IMR-90 (cell line): ENCODE data around the gene KAZN. TPM values are rescaled to one million over a fixed set of nuclear protein-coding genes. Genes with fewer than 3 reads are reported as not detected.

Experiments used
- ATAC-seq: fragments of 200-7000 bp; cut with Tn5 transposase; 2 replicates; pipeline ENCODE4 v1.9.1; 2020; ENCODE audit warnings: low read depth, mild to moderate bottlenecking, moderate library complexity
- BruUV-seq: library from RNA; stranded (reverse); fragments of 400-500 nt; replicated peaks from 2 replicates; lab custom pipeline; 2021; lab: Mats Ljungman, UMichigan
- CTCF ChIA-PET: fragments of 300-600 bp; formaldehyde crosslinking; extraction: SDS; loops from one replicate; lab custom pipeline; 2021; ENCODE audit warnings: antibody characterized with exemption; lab: Yijun Ruan, JAX
- POLR2A ChIA-PET: fragments of 300-600 bp; sonication (Branson Sonifier 250); formaldehyde crosslinking; loops from one replicate; lab custom pipeline; 2022; ENCODE audit warnings: antibody characterized with exemption; ENCODE audit not compliant: unreplicated experiment; lab: Charles Lee
- DNase-seq: peaks from one replicate; pipeline ENCODE4 v3.0.0; 2013
- H2AFZ ChIP-seq: replicated peaks from 2 replicates; pipeline ENCODE3; 2013; ENCODE audit warnings: low read length, mild to moderate bottlenecking; ENCODE audit not compliant: poor library complexity
- H2AK5ac ChIP-seq: 2 replicates; pipeline ENCODE4 v1.6.1; 2013; ENCODE audit warnings: low read depth, low read length, inconsistent platforms
- H2AK9ac ChIP-seq: replicated peaks from 2 replicates; pipeline ENCODE3; 2013; ENCODE audit warnings: mild to moderate bottlenecking, low read depth, low read length, moderate library complexity; ENCODE audit not compliant: poor library complexity
- H2BK120ac ChIP-seq: 2 replicates; pipeline ENCODE4 v1.6.1; 2013; ENCODE audit warnings: low read depth, low read length, inconsistent platforms
- H2BK15ac ChIP-seq: 3 replicates; pipeline ENCODE4 v1.6.1; 2013; ENCODE audit warnings: low read depth, low read length, inconsistent platforms
- H2BK20ac ChIP-seq: 2 replicates; pipeline ENCODE4 v1.6.1; 2013; ENCODE audit warnings: low read depth, mild to moderate bottlenecking, inconsistent platforms, low read length, moderate library complexity
- H2BK5ac ChIP-seq: 2 replicates; pipeline ENCODE4 v1.6.1; 2013; ENCODE audit warnings: mild to moderate bottlenecking, low read depth, low read length, inconsistent platforms; ENCODE audit not compliant: poor library complexity, severe bottlenecking
- H3K14ac ChIP-seq: replicated peaks from 2 replicates; pipeline ENCODE4 v1.6.1; 2013; ENCODE audit warnings: low read depth, low read length, inconsistent platforms
- H3K18ac ChIP-seq: 2 replicates; pipeline ENCODE4 v1.6.1; 2013; ENCODE audit warnings: low read depth, low read length, control low read depth
- H3K23ac ChIP-seq: 2 replicates; pipeline ENCODE4 v1.6.1; 2013; ENCODE audit warnings: low read depth, low read length, inconsistent platforms
- H3K27ac ChIP-seq: 2 replicates; pipeline ENCODE4 v1.5.1; 2013; ENCODE audit warnings: mild to moderate bottlenecking, control low read depth, low read length; ENCODE audit not compliant: insufficient read depth
- H3K27me3 ChIP-seq: 2 replicates; pipeline ENCODE4 v1.6.1; 2013; ENCODE audit warnings: low read length; ENCODE audit not compliant: control insufficient read depth, insufficient read depth
- H3K36me3 ChIP-seq: 2 replicates; pipeline ENCODE4 v1.6.1; 2013; ENCODE audit warnings: low read length, mixed read lengths; ENCODE audit not compliant: control insufficient read depth, insufficient read depth
- H3K4ac ChIP-seq: 2 replicates; pipeline ENCODE4 v1.6.1; 2013; ENCODE audit warnings: low read depth, low read length, inconsistent platforms
- H3K4me1 ChIP-seq: 2 replicates; pipeline ENCODE4 v1.6.1; 2013; ENCODE audit warnings: low read length, mixed read lengths; ENCODE audit not compliant: control insufficient read depth, insufficient read depth
- H3K4me2 ChIP-seq: 2 replicates; pipeline ENCODE4 v1.6.1; 2013; ENCODE audit warnings: low read depth, mild to moderate bottlenecking, control low read depth, low read length, moderate library complexity
- H3K4me3 ChIP-seq: 2 replicates; pipeline ENCODE4 v1.5.1; 2013; ENCODE audit warnings: low read depth, mild to moderate bottlenecking, control low read depth, low read length, moderate library complexity; ENCODE audit not compliant: insufficient read depth
- H3K56ac ChIP-seq: 2 replicates; pipeline ENCODE4 v1.6.1; 2013; ENCODE audit warnings: low read length, inconsistent platforms; ENCODE audit not compliant: insufficient read depth; ENCODE audit errors: extremely low read depth
- H3K79me1 ChIP-seq, 2 experiments: 2 replicates each; pipeline ENCODE4 v1.6.1; 2013; ENCODE audit warnings: low read length in 2 of 2, inconsistent platforms in 1 of 2, low read depth in 1 of 2
- H3K9ac ChIP-seq: 2 replicates; pipeline ENCODE4 v1.6.1; 2013; ENCODE audit warnings: low read depth, low read length, control low read depth
- H3K9me1 ChIP-seq: 2 replicates; pipeline ENCODE4 v1.6.1; 2013; ENCODE audit warnings: low read length, inconsistent platforms; ENCODE audit not compliant: insufficient read depth
- H3K9me3 ChIP-seq: 2 replicates; pipeline ENCODE4 v1.6.1; 2013; ENCODE audit warnings: low read length; ENCODE audit not compliant: control insufficient read depth, insufficient read depth
- H4K20me1 ChIP-seq: 2 replicates; pipeline ENCODE4 v1.6.1; 2013; ENCODE audit warnings: low read length, inconsistent platforms; ENCODE audit not compliant: insufficient read depth
- H4K5ac ChIP-seq: 2 replicates; pipeline ENCODE4 v1.6.1; 2013; ENCODE audit warnings: mild to moderate bottlenecking, low read depth, low read length, control low read depth
- H4K8ac ChIP-seq, 2 experiments: 2 replicates each; pipeline ENCODE4 v1.6.1; 2013; ENCODE audit warnings: low read depth in 2 of 2, low read length in 2 of 2, control low read depth in 1 of 2, inconsistent platforms in 1 of 2
- H4K91ac ChIP-seq: 2 replicates; pipeline ENCODE4 v1.6.1; 2013; ENCODE audit warnings: low read depth, low read length, inconsistent platforms; ENCODE audit not compliant: insufficient read depth
- RFX5 ChIP-seq: IDR thresholded peaks from 2 replicates; pipeline ENCODE4 v1.8.0; 2012; ENCODE audit warnings: low read depth, mild to moderate bottlenecking, low read length, moderate library complexity
- WGBS, 2 experiments: methylation state at CpG; one replicate each; pipeline versions ENCODE4 v1.1.5 to v1.1.7; 2013; ENCODE audit warnings: missing lambda C conversion rate in 2 of 2; ENCODE audit not compliant: insufficient read length in 1 of 2; ENCODE audit errors: extremely low coverage in 2 of 2; 5-methylcytosine and 5-hydroxymethylcytosine counted together
- dilution Hi-C: fragments of 300-500 bp; cut with HindIII; formaldehyde crosslinking; loops from one replicate; pipeline ENCODE4 v1.14.3; 2018; ENCODE audit warnings: low sequenced_read_pairs; ENCODE audit not compliant: unreplicated experiment
- in situ Hi-C: fragments of 300-500 bp; cut with MboI; formaldehyde crosslinking; loops from 3 replicates; pipeline ENCODE4 v1.14.3; 2019; ENCODE audit warnings: low sequenced_read_pairs, inconsistent platforms, mixed read lengths
- intact Hi-C: fragments of 100-400 bp; cut with micrococcal nuclease; formaldehyde crosslinking; loops from 2 replicates; pipeline ENCODE4 v1.10.0; 2022
- polyA plus RNA-seq, 3 experiments: library from polyadenylated mRNA; depleted of rRNA; stranded (reverse); fragments of >200 nt; gene quantifications; 2 replicates each; pipeline ENCODE4 v1.2.3, GENCODE V29; 2012; ENCODE audit warnings: low replicate concordance in 1 of 3
- total RNA-seq: library from RNA; depleted of rRNA; stranded (reverse); fragments of >200 nt; gene quantifications from 2 replicates; pipeline ENCODE4 v1.2.3, GENCODE V29; 2012

KAZN gene
- total and polyA plus RNA-seq, 2 of the 4 experiments (the other 2 are of a cell fraction): 5.2 to 10.5 TPM

GRCh38 chr1:15137809-15138208 is 539.3 kb downstream of the KAZN start:
- H3K4me1 ChIP-seq: no peaks in the 10 kb centered on the region; the same call in 1 of the 2 replicates
- no peak overlapping the region for H3K9ac ChIP-seq
- in situ Hi-C loops (no loop called here), intact Hi-C loops (no loop called here), dilution Hi-C loops (no loop called here)
- H3K27ac ChIP-seq: no peak overlapping the region
- no peak overlapping the region for H3K14ac ChIP-seq
- H4K20me1 ChIP-seq: no peaks in the 10 kb centered on the region
- no peak overlapping the region for H3K56ac ChIP-seq
- ChIA-PET CTCF (interaction anchor here (1.1 to 2.3 kb wide), 2 partner anchors 9 to 146 kb away, joined by 3 to 10 read pairs; no protein-coding TSS in a partner anchor), POLR2A (no interaction called here)
- DNase-seq (no peak), ATAC-seq (no peak)
- no peak overlapping the region for H2BK120ac ChIP-seq
- no peak overlapping the region for H2AK9ac ChIP-seq
- H3K4me3 ChIP-seq: no peak overlapping the region
- no peaks in the 10 kb centered on the region for H3K9me1 ChIP-seq
- H4K5ac ChIP-seq: no peak overlapping the region
- H3K36me3 ChIP-seq: no peaks in the 10 kb centered on the region
- BruUV-seq: no TSS peak
- no peak overlapping the region for H2AFZ ChIP-seq
- WGBS, 2 experiments: 67% methylated on average over 2 of the region's 6 CpGs; no CpG with 5 or more reads in 1 of the 2 experiments
- no peak overlapping the region for H3K18ac ChIP-seq
- no peak overlapping the region for H4K91ac ChIP-seq
- peaks cover 14% of the 10 kb centered on the region for H3K27me3 ChIP-seq
- TF ChIP-seq RFX5: no peak
- no peak overlapping the region for H3K4ac ChIP-seq
- no peaks in the 10 kb centered on the region for H3K9me3 ChIP-seq
- H2BK5ac ChIP-seq: no peak overlapping the region
- H3K79me1 ChIP-seq: no peaks in the 10 kb centered on the region
- no peak overlapping the region for H3K23ac ChIP-seq
- no peak overlapping the region for H3K4me2 ChIP-seq
- no peak overlapping the region for H2BK20ac ChIP-seq
- H2BK15ac ChIP-seq: no peak overlapping the region
- H2AK5ac ChIP-seq: no peak overlapping the region; the same call in 1 of the 2 replicates
- H4K8ac ChIP-seq: no peak overlapping the region
